NCI-H187 (cell line): ENCODE data around the gene PDE4C.

Experiments
- DNase-seq, 2 experiments: peaks; one replicate each; lab custom pipeline; 2025; lab: John Stamatoyannopoulos, UW

Gene PDE4C

DNA sequence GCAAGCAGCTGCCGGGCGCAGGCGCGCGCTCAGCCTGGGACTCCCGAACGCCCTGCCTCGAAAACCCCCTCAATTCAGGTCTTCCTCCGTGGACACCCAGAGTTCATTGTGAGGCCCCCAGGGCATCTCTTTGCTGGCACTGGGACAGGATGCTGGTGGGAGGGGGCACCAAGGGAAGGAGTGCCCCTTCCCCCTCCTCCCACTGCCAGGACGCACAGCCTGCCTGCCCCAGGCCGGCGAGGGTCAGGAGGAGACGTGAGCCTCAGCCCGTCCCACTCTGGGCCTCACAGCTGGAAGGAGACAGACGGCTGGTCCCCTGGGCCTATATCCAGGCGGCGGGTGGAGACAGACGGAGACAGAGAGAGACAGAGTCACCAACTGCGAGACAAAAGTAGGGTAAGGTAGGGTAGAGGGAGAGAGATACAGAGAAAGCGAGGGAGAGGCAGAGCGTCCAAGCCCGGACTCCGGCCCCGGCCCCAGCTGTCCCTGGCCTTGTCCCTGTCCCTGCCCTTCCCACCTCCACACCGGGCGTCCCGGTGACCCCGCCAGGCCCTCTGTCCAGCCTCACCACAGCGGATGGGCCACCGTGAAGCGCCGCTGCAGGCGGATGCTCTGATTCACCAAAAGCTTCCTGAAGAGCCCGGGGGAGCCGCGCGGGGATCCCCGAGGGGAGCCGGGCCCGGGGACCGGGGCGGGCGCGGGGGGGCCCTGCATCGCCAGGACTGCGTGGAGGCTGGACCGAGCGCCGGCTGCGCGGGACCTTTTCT is at the start of gene PDE4C:
TSS of gene PDE4C (minus strand) at position 737 of the 767 bp plus-strand sequence. CDS start at position 714, 23 bp downstream.
- no peak for DNase-seq

DNA sequence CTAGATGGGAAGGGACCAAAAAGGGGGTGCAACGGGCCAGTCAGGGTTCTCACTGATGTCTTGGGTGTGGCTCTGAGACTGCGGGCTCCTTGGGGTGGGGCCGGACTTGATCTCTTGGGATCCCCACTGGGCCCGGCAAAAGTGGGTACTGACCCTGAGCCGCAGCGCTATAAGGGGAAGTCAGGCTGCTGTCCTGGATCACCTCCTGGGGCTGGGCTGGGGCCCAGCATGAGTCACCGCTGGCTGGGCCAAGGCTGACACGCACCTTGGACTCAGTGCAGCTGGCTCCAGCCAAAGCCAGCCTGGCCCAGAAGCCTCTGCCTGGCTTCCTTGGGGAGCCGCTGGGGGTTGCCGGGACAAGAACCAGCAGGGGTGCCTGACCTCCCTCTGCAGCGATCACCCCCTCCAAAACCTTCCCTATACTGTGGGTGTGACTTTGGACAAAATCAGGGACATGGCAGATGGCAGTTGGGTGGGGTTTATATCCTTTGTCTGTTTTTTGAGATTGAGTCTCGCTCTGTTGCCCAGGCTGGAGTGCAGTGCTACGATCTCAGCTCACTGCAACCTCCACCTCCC is 48.6 kb upstream of the PDE4C start:
- no peak for DNase-seq

DNA sequence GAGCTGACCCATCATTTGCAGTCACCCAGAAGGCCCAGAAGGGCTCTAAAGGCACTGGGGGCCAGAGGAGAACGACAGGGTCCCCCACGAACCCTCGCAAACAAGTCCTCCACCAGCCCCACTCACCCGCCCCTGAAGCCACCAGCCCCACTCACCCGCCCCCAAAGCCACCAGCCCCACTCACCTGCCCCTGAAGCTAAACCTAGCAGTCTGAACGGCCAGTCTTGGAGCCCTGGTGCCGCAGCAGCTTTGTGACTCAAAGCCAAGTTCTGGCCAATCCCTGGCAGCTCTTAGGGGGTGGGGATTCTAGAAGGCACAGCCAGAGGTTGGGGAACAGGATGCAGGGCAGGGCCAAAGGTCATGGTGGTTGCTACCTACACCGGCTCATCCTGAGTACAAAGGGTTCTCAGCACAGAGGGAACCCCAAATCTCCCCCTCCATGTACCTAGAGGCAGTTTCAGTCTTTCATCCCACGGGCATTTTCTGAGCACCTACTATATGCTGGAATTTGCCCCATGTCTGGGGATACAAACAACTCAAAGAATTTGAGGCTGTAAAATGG is 48.1 kb upstream of the PDE4C start, which contains the start of gene IQCN:
TSS of gene IQCN (minus strand) at position 234 of the 562 bp plus-strand sequence. CDS start 4,974 bp downstream, outside the sequence.
- DNase-seq: no peak

DNA sequence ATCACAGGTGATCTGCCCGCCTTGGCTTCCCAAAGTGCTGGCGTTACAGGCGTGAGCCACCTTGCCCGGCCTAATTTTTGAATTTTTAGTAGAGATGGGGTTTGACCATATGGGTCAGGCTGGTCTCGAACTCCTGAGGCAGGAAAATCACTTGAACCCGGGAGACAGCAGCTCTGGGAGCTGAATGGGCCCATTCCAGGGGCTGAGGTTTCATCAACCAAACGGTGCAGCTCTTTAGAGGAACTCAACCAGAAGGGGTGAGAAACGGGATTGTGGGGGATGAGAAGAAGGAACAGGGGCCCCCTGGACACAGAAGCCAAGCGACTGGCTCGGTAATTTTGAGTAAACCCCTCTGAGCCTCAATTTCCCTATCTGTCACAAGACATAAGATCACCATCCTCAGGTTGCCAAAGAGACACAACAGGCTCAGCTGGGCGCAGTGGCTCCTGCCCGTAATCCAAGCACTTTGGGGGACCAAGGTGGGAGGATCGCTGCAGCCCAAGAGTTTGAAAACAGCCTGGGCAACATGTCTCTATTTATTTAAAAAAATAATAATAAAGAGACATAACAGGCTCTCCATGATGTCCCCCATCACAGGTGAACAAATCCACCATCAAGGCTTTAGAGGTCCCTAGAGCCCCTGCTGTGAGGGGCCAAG is 47.5 kb upstream of the PDE4C start:
- DNase-seq: no peak

DNA sequence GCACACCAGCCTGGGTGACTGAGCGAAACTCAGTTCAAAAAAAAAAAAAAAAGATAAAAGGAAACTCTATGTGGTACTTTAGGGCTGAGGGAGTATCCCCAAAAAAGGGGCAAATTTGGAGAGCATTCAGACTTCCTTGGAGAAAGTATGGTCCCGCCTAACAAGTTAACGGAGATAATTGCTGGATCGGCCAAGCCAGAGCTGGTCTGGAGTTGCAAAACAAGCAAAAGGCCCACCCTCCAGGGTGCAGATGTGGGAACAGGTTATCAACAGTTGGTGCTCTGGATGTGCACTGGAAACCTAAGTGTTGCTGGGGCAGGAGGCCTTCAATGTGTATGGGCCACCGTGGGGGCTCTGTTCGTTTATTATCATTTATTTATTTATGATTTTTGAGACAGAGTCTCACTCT is 45.2 kb upstream of the PDE4C start:
- DNase-seq: no peak

DNA sequence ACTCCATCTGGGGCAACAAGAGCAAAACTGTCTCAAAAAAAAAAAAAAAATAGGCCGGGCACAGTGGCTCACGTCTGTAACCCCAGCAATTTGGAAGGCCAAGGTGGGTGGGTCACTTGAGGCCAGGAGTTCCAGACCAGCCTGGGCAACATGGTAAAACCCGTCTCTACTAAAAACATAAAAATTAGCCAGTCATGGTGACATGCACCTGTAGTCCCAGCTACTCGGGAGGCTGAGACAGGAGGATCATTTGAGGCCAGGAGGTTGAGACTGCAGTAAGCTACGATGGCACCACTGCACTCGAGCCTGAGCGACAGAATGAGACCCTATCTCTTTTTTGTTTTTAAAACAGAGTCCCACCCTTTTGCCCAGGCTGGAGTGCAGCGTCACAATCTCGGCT is 44.1 kb upstream of the PDE4C start:
- DNase-seq: no peak

DNA sequence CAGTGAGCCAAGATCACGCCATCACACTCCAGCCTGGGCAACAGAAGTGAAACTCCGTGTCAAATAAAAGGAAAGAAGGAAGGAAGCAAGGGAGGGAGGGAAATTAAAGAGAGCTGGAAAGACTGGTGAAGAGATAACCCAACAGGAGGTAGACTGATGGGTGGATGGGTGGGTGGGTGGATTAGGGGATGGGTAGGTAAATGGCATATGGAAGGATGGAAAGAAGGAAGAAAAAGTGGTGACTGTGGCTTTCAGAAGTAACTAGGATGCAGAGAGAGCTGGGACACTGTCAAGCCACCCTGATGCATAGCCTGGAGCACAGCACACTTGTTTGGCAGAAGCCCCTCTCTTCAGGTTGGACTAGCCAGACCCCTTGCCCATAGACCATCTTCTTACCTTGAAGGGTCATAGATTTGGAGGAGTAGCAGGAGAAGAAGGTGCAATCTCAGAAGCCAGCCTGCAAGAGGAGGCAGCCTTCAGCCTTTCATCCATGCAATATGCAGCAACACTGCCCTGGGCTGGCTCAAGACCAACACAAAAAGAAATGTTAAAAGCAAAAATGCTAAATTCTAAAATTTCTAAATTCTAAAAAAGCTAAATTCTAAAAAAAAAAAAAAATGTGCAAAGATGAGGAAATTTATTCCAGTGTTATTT is 43.0 kb upstream of the PDE4C start:
- no peak for DNase-seq

DNA sequence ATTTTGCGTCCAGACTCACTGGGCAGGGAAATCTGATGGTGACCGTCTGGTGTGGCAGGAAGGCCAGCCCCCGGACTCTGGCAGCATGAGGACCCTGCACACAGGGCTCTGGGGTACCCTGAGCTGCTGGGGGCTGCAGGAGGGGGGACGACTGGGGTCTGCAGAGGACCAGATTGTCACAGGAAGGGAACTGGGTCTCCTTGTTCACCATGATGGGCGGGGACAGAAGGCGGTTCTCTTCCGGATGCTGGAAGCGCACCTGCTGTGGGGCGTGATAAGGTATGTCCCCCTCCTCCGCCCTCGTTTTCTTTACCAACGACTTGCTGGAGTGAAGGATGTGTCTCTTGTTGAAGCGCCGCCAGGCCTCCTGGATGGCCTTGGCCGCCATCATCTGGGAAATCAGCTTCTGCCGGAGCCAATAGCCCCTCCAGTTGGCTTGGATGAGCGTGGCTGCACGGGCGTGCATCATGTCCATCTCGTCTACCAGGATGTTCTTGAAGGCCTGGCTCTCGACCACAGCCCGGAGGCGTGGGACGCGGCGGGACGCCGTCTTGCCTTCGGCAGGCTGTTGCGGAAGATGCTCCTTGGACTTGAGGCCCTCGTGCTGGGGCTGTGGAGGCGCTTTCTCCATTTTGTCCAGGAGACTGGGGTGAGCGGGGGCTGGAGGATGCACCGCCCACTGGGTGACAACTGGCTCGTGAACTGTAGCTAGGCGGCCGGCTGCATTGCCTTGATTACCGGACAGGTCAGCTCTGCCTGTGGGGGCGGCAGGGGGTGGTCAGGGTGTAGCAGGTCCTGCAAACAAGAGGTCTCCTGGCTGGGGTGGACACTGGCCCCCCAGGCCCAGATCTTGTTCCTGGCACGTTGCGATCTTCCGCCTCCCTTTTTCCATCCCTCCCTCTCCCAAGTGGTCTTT is 40.8 kb upstream of the PDE4C start:
- DNase-seq: no peak

DNA sequence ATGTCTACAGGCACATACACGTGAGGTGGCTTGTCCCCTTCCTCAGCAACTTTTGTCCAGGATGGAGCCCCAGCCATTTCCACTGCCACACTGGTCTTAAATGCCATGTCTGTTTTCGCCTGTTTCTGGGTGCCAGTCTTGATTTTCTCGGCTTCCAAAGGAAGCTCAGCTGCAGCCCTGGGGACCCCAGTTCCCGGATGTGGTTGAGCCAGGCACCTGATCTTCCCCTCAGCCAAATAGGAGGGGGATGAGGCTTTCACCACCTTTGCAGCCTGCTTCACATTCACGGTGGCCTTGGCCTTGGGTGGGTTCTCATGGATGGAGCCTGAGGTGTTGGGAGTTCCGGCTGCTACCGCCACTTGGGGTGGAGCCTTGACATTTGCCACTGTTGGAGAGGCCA is 39.3 kb upstream of the PDE4C start:
- no peak for DNase-seq

DNA sequence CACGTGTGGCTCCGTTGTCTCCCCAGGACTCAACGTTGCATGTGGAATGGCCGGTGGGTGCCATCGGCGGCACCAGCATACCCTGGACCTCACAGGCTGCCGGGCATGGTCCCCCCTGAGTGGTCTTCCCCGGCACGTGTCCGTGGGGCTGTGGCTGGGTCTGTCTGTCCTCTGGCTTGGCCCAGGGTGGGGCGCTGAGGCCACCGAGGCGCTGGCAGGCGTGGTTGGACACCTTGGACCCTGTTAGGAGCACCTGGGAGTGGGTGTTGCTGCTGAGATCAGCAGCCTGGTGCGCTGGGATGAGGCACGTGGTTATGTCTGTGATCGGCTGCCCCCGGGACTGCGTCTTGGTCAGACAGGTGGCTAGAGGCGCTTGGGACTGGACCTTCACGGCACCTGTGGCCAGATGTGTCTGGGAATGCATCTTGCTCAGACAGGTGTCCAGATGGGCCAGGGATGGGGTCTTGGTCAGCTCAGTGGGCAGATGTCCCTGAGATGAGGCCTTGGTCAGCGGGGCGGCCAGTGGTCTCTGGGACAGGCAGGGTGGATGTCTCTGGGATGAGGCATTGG is 38.8 kb upstream of the PDE4C start:
- no peak for DNase-seq

DNA sequence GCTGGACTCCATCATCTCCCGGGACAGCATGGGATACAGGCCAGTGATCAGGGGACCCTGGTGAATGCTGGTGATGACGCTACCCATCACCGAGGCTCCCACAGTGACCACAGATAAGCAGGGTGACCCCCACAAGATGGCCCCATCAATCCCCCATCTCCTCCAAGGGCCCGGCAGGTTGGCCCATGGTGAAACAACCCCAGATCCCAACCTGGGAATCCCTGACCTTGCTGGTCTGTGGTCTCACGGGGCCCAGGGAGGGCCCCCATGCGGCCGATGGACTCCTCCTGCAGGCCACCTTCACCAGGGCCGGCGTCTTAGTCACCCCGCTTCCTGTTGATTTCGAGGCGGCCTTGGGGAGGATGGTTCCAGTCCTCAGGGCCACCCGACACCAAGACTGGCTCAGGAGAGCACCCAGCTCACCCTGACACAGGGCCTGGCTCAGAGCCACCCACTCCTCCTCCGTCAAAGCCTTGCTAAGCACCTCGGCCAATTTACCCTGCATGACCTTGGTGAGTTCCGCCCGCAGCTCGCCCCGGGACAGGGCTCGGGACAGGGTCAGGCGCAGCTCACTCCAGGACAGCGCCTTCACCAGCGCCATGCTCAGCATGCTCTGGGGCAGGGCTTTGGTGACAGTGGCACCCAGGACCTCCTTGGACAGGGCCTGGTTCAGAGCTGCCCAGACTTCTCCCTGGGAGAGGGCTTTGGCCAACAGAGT is 38.1 kb upstream of the PDE4C start:
- DNase-seq: no peak

DNA sequence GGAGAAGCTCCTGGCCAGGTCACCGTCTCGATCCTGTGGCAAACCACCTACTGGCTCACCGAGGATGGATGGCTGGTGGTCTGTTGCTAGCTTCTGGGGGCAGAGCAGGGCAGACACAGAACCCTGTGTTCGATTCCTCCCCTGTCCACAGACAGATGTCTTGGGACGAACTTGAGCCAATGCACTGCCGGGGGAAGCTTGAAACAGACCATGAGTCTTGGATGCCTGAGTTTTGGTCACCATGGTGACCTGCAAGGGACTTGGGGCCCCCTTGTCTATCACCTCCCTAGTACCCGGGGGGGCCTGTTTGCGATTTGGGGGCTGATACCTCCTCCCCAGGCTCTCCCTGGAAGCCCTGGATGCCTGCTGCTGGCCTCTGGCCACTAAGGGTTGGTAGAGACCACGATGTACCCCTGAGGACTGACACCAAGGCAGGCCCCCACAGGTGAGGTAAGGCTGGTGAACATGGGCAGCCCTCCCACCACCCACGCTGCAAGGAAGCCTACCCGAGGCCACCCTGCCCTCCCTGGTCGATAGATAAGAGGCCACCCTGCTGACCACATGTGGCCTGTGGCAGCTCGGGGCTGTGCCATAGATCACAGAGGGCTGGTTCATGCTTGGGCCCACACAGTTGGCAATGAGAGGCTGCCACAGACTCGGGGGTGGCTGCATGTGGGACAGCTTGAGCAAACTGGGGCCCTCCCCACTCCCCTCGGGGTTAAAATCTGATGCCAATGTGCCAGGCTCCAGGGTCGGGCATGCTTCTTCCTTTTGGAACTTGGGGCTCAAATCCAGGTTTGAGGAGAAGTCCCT is 37.3 kb upstream of the PDE4C start:
- no peak for DNase-seq

DNA sequence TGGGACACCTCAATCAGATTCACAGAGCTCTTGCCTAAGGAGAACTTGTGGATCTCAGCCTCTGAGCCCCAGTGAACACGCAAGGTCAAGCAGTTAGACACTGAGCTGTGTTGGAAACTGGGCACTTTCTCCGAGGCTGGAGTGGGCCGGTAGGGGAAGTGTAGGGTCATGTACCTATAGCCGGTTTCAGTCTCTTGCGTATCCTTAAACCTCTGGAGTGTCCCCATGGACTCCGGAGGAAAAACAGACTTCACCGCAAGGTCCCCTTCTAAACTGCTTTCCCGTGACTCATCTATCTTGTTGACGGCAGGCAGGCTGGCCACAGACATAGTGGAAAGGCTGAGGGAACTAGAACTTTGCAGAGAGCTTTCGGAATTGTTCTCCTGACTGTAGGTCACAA is 36.7 kb upstream of the PDE4C start:
- no peak for DNase-seq

DNA sequence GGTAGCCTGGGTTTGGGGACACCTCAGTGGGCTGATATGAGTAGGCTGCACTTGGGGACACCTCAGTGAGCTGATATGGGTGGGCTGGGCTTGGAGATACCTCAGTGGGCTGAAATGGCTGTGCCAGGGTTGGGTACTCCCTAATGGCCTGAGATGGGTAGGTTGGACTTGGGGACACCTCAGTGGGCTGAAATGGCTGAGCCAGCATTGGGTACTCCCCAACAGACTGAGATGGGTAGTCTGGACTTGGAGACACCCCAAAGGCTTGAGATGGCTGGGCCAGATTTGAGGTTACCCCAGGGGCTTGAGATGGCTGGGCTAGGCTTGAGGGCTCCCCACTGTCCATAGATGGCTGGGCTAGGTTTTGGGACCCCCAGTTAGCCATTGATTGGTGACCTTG is 35.9 kb upstream of the PDE4C start:
- DNase-seq: no peak

DNA sequence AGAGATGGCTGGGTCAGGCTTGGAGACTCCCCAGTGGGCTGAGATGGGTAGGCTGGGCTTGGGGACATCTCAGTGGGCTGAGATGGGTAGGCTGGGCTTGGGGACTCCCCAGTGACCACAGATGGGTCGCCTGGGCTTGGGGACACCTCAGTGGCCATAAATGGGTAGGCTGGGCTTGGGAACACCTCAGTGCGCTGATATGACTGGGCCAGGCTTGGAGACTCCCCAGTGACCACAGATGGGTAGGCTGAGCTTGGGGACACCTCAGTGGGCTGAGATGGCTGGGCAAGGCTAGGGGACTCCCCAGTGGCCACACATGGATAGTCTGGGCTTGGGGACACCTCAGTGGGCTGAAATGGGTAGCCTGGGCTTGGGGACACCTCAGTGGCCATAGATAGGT is 35.2 kb upstream of the PDE4C start:
- no peak for DNase-seq

DNA sequence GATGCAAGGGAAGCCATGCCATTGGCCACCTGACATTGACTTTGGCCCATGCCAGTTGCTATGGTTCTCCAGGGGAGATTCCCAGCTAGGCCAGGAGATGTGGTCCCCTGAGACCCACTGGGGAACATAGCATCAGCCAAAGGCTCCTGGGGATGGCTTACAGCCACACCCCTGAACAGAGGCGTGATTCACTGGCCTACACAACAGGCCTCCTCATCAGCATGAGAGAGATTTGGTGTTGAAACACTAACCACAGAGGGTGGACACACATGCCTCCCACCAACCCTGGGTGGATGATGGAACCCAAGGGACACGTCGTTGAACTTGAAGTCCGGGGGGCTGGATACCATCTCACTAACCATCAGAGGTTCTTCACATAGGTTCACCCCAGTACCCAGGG is 33.7 kb upstream of the PDE4C start:
- DNase-seq: no peak

DNA sequence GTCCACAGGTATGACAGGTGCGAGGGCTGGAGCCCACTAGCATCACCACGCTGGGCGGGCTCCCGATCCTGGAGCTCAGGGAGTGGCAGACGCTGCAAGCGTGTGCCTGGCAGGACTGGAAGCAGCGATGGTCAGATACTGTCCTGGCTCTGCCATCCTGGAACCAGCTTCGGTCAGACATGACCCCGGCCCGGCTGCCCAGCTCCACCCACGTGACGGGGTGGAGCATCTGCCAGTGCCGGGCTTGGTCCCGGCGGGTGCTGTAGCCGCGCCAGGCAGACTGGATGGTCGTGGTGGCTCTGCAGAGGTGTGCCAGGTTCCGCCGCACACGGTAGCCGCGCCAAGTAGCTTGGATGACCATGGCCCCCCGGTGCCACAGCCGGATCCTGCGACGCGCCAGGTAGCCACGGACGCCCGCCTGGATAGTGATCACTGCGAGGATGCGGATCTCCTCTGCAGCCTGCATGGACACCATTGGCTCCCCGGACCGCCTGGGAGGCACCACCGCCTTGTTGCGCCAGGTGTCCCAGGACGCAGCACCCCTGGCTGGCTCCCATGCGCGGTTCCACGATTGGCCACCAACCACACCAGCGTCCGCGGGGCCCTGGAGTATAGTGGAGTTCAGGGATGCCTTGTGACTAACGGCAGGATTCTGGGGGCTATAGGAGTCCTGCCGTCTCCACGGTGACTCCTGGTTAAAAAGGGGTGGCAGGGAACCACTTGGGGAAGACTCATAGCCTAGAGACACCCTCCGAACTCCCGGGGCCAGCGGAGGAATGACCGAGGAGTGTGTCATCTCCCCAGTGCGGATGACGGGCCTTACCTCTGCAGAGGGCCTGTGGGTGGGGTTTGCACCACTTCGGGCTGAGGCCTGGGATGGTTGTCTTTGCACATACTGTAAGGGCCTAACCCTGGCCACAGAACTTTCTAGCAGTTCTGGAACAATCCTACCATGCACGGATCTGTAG is 31.5 kb upstream of the PDE4C start:
- no peak for DNase-seq
